Fibroblast of villous mesenchyme (primary cell): Measurements from ENCODE around the gene OR8B3. TPM values are rescaled to one million over a fixed set of nuclear protein-coding genes. Genes with fewer than 3 reads are reported as not detected.

ENCODE experiments used
- DNase-seq: peaks from one replicate; pipeline ENCODE4 v3.0.0-alpha.2; 2010; ENCODE audit warnings: low read depth
- H3K4me3 ChIP-seq: 2 replicates; pipeline ENCODE4 v1.5.1; 2011; ENCODE audit warnings: low read depth, mild to moderate bottlenecking, low read length
- total RNA-seq: library from RNA; depleted of rRNA; stranded (reverse); fragments of >200 nt; gene quantifications from 2 replicates; pipeline ENCODE4 v1.2.3, GENCODE V29; 2012
- TF ChIP-seq, protein P1 (sequence below): IDR thresholded peaks from 2 replicates; pipeline ENCODE4 v1.5.1; 2012; ENCODE audit warnings: low read depth, mild to moderate bottlenecking, low read length; ENCODE audit not compliant: insufficient read depth

The OR8B3 gene, protein sequence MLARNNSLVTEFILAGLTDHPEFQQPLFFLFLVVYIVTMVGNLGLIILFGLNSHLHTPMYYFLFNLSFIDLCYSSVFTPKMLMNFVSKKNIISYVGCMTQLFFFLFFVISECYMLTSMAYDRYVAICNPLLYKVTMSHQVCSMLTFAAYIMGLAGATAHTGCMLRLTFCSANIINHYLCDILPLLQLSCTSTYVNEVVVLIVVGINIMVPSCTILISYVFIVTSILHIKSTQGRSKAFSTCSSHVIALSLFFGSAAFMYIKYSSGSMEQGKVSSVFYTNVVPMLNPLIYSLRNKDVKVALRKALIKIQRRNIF
- not detected in 2 replicates for total RNA-seq

DNA sequence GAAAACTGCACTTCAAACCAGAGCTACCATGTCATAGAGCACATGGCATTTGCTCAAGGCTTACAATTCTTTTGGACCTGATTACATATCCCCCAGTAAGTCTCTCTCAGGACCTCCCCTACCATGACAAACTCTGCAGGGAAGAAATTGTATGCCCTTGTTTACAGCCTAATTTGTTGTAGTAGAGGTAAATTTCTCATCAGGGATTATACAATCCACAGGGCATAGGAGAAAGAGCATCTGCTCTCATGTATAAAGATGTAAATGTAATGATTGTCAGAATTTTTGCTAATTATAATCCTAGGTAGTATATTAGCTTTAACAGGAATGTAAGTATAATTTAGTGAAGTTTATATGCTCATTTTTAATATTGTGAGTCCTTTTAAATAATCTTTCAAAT lies at the start of gene OR8B3:
OR8B3 (minus strand) TSS at position 101 of the 400 bp plus-strand sequence. CDS start 1,673 bp downstream, outside the sequence.
- no peak for DNase-seq
- TF ChIP-seq, protein P1, sequence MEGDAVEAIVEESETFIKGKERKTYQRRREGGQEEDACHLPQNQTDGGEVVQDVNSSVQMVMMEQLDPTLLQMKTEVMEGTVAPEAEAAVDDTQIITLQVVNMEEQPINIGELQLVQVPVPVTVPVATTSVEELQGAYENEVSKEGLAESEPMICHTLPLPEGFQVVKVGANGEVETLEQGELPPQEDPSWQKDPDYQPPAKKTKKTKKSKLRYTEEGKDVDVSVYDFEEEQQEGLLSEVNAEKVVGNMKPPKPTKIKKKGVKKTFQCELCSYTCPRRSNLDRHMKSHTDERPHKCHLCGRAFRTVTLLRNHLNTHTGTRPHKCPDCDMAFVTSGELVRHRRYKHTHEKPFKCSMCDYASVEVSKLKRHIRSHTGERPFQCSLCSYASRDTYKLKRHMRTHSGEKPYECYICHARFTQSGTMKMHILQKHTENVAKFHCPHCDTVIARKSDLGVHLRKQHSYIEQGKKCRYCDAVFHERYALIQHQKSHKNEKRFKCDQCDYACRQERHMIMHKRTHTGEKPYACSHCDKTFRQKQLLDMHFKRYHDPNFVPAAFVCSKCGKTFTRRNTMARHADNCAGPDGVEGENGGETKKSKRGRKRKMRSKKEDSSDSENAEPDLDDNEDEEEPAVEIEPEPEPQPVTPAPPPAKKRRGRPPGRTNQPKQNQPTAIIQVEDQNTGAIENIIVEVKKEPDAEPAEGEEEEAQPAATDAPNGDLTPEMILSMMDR: no peak
- H3K4me3 ChIP-seq: no peak within 1 kb of the TSS

DNA sequence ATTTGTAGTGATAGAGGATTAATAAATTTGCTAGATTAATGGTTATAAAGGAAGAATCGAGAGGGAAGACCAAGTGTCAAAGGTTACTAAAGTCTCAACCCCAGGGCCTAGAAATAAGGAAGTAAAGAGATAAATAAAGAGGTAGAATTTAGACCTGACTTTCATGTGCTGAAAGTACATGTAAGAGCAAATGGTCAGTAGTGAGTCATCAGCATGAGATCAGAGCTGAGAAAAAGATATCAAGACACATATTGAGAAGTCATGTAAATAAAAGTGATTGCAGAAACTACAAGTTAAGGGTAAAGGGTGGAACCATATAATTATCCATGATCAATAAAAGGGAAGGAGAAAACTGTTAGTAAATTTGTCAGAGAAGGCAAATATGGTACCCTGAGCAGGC lies 48.1 kb upstream of the OR8B3 start:
- DNase-seq: no peak
- TF ChIP-seq, protein P1: no peak
- no peak overlapping the region for H3K4me3 ChIP-seq

DNA sequence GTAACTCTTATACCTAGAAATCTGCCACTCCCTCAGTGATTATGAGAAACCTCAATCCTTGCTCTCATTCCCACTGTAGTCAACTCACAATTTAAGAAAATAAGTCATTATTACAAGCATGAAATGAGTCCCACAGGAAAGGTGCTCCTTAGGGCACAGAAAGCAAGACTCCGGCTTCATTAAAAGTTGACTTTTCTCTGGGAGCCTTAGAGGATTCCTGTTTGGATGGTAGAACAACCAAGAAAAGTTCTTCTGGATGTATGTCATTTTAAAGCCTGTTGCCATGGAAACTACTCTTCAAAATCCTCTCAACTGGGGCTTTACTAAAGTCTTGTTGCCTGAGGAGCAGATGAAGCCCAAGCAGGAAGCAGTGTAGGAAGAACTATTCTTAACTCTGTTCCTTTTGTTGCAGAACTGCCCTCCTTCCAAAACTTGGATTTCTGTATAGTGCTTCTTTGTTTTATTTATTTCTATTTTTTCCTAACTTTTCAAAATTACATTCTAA lies 46.9 kb upstream of the OR8B3 start, which contains the start of gene OR8B8:
OR8B8 (minus strand) TSS at position 51 of the 505 bp plus-strand sequence. CDS start 4,611 bp downstream, outside the sequence.
- DNase-seq: no peak
- TF ChIP-seq, protein P1: no peak
- no peak within 1 kb of the TSS for H3K4me3 ChIP-seq

DNA sequence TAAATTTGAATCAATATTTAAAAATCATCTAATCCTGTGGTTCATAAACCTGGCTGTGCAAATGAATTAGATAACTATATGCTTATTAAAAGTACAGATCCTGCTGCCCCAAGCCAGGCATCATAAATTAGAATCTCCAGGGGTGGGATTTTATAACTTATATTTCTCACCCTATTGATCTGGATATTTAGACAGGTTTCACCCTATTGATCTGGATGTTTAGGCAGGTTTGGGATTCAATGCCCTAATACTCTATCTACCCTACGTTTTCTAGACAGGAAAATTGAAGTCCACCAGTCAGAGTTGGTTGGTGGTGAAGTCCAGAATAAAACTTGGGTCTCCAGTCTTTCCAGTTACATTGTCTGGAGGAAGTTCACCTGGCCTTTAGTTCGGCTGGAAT lies 44.0 kb upstream of the OR8B3 start:
- TF ChIP-seq, protein P1: no peak
- no peak for DNase-seq
- H3K4me3 ChIP-seq: no peak overlapping the region

DNA sequence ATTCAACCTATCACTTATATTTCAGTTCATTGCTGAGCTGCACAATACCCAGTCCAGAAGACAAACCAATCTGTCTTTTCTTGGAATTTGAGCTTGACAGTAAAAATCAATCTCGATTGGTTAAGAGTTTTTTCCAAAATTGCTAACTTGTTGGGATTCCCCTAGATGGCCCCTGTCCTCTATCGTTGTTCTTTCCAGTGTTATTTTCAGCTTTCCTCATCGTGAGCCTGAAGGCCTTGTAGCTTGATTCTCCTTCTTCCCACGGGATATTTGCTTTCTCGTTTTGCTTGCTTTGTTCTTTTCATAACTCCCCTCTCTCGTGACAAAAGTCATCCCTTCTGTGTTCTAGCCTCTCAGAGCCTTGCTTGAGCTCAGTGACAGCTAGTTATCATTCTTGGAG lies 43.6 kb upstream of the OR8B3 start:
- no peak for DNase-seq
- H3K4me3 ChIP-seq: no peak overlapping the region
- TF ChIP-seq, protein P1: no peak

DNA sequence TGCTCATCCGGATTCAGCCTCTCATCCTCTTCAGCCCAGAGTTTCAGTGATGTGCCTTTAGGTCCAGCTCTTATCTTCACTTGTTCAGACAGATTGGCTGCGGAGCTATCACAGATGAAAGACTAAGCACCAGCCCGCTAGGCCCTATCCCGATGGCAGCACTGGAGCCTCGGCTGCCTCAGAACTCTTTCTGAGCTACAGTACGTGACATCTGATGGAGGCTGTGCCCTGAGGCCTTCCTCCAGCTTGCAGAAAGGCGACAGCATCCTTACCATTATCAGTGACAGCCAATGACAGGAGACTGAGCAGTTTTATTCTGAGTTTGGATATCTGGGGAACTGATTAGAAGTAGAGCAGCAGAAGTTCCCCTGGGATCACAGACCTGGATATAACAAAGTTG lies 42.7 kb upstream of the OR8B3 start:
- TF ChIP-seq, protein P1: no peak
- DNase-seq: no peak
- no peak overlapping the region for H3K4me3 ChIP-seq

DNA sequence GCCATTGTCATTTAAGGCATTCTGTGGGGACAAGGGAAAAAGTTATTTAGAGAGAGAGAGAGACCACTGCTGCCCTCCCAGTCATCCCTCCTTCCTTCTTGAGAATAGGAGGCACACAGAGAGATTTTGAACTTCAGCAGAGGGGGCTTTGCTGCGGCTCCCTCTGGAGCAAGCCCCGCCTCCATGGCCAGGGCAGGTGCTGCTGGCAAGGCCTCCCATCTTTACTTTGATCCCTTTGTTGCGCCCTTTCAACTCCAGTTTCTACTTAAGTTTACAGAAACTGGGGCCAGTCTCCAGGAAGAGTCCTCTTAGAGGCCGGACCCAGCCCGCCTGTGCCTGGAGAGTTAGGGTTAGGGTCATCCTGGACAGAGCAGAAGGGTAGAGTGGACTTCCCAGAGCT lies 42.3 kb upstream of the OR8B3 start:
- no peak for DNase-seq
- no peak overlapping the region for H3K4me3 ChIP-seq
- TF ChIP-seq, protein P1: no peak
